ENCODE measurements around the gene RNF208.

RNF208 gene

GRCh38 chr9:137212520-137212919, 9.5 kb downstream of the RNF208 start:
- Histone ChIP-seq H3K4me3 (ENCODE audit: low read length) (no peak overlapping the region), H3F3A (ENCODE audit: control insufficient read depth, insufficient read depth) (no peaks in the 10 kb centered on the region), H3K27me3 (ENCODE audit: control insufficient read depth, low read length) (no peaks in the 10 kb centered on the region), H3K4me1 (ENCODE audit: control insufficient read depth, low read length) (no peaks in the 10 kb centered on the region), H3K36me3 (ENCODE audit: control insufficient read depth, low read length) (peaks cover 43% of the 10 kb centered on the region), H3K79me2 (ENCODE audit: control insufficient read depth, low read length) (peaks cover 9% of the 10 kb centered on the region), H3K9me3 (ENCODE audit: control insufficient read depth, insufficient read depth, low read length) (no peaks in the 10 kb centered on the region), H3K4me2 (ENCODE audit: low read length) (no peak overlapping the region), H4K20me1 (ENCODE audit: control insufficient read depth, insufficient read depth, low read depth, low read length) (no peaks in the 10 kb centered on the region), H3K9me2 (replicated peaks; ENCODE audit: control insufficient read depth, low read length) (no peaks in the 10 kb centered on the region), H3K27ac (ENCODE audit: low read depth, low read length) (no peak overlapping the region)
- peak; percentile 14 for TF ChIP-seq CTCF (IDR thresholded peaks at IDR 0.05; ENCODE audit: low read depth, low read length, poor library complexity, severe bottlenecking)
- no peak for TF ChIP-seq EZH2phosphoT487 (IDR thresholded peaks at IDR 0.05; ENCODE audit: borderline replicate concordance, low read length)

- no peaks in the 10 kb centered on the region for H3K9me2 ChIP-seq (replicated peaks; ENCODE audit: control insufficient read depth, low read length)
- no peaks in the 10 kb centered on the region for H3K9me3 ChIP-seq (ENCODE audit: control insufficient read depth, insufficient read depth, low read length)
- no peak overlapping the region for H3K4me2 ChIP-seq (ENCODE audit: low read length)
- no peaks in the 10 kb centered on the region for H3F3A ChIP-seq (ENCODE audit: control insufficient read depth, insufficient read depth)
- no peak for TF ChIP-seq EZH2phosphoT487 (IDR thresholded peaks at IDR 0.05; ENCODE audit: borderline replicate concordance, low read length)
- no peak for TF ChIP-seq CTCF (IDR thresholded peaks at IDR 0.05; ENCODE audit: low read depth, low read length, poor library complexity, severe bottlenecking)
- H3K4me3 ChIP-seq (ENCODE audit: low read length), result no peak overlapping the region
- peaks cover 48% of the 10 kb centered on the region for H3K36me3 ChIP-seq (ENCODE audit: control insufficient read depth, low read length)
- H3K27me3 ChIP-seq (ENCODE audit: control insufficient read depth, low read length), result no peaks in the 10 kb centered on the region
- peaks cover 10% of the 10 kb centered on the region for H3K4me1 ChIP-seq (ENCODE audit: control insufficient read depth, low read length)
- no peaks in the 10 kb centered on the region for H4K20me1 ChIP-seq (ENCODE audit: control insufficient read depth, insufficient read depth, low read depth, low read length)
- no peak overlapping the region for H3K27ac ChIP-seq (ENCODE audit: low read depth, low read length)
- peaks cover 19% of the 10 kb centered on the region for H3K79me2 ChIP-seq (ENCODE audit: control insufficient read depth, low read length)
Measured at GRCh38 chr9:137211532-137211931, 10.5 kb downstream of the RNF208 start.

- Histone ChIP-seq H3K36me3 (ENCODE audit: control insufficient read depth, low read length) (peaks cover 40% of the 10 kb centered on the region), H3K4me3 (ENCODE audit: low read length) (peak overlapping the region; percentile 99), H3F3A (ENCODE audit: control insufficient read depth, insufficient read depth) (peaks cover 6% of the 10 kb centered on the region), H3K4me1 (ENCODE audit: control insufficient read depth, low read length) (peaks cover 46% of the 10 kb centered on the region), H3K27ac (ENCODE audit: low read depth, low read length) (no peak overlapping the region), H4K20me1 (ENCODE audit: control insufficient read depth, insufficient read depth, low read depth, low read length) (peaks cover 5% of the 10 kb centered on the region; the same call in 1 of the 2 replicates), H3K79me2 (ENCODE audit: control insufficient read depth, low read length) (peaks cover 69% of the 10 kb centered on the region), H3K9me2 (replicated peaks; ENCODE audit: control insufficient read depth, low read length) (no peaks in the 10 kb centered on the region), H3K4me2 (ENCODE audit: low read length) (peak overlapping the region; percentile 92), H3K9me3 (ENCODE audit: control insufficient read depth, insufficient read depth, low read length) (no peaks in the 10 kb centered on the region), H3K27me3 (ENCODE audit: control insufficient read depth, low read length) (no peaks in the 10 kb centered on the region)
- TF ChIP-seq CTCF (IDR thresholded peaks at IDR 0.05; ENCODE audit: low read depth, low read length, poor library complexity, severe bottlenecking) (no peak), EZH2phosphoT487 (IDR thresholded peaks at IDR 0.05; ENCODE audit: borderline replicate concordance, low read length) (no peak)
Measured at GRCh38 chr9:137206602-137207001, 15.4 kb downstream of the RNF208 start.

All from DOHH2 (cell line).